DOHH2 (cell line): ENCODE measurements around the gene ADAM11.

Experiments used
- CTCF ChIP-seq: fragments of 200-600 bp; sonication (generic); IDR thresholded peaks from one replicate; pipeline ENCODE4 v1.5.1; 2014; ENCODE audit warnings: antibody characterized with exemption, mild to moderate bottlenecking, low read depth, low read length; ENCODE audit not compliant: poor library complexity, severe bottlenecking
- EZH2phosphoT487 ChIP-seq: fragments of 200-600 bp; sonication (generic); IDR thresholded peaks from 2 replicates; pipeline ENCODE4 v1.6.1; 2017; ENCODE audit warnings: borderline replicate concordance, mild to moderate bottlenecking, antibody characterized with exemption, low read length, moderate library complexity, mixed read lengths

- TF ChIP-seq CTCF (no peak), EZH2phosphoT487 (no peak)
These were observed 9.5 kb upstream of the ADAM11 start for GRCh38 chr17:44749076-44749979.
